HAP-1 (cell line): ENCODE measurements around the gene STUM.
"Not testable (repeated sequence)": the region's sequence is repeated elsewhere in the genome, so short reads cannot be mapped to it uniquely, and the experiment has no call there.

Experiments used
- DNase-seq, 2 experiments: peaks; one replicate each; pipeline ENCODE4 v3.0.0-alpha.2; 2016 to 2020; ENCODE audit warnings: low spot score in 2 of 2
- H3K27me3 ChIP-seq: fragments of 250-450 bp; sonication (Bioruptor Pico); 2 replicates; pipeline ENCODE4 v1.5.1; 2020; ENCODE audit warnings: low read depth, mild to moderate bottlenecking, moderate library complexity
- H3K36me3 ChIP-seq: fragments of 250-450 bp; sonication (Bioruptor Pico); replicated peaks from 2 replicates; pipeline ENCODE4 v1.5.1; 2020; ENCODE audit warnings: mild to moderate bottlenecking
- H3K4me1 ChIP-seq: fragments of 250-450 bp; sonication (Bioruptor Pico); 2 replicates; pipeline ENCODE4 v1.5.1; 2020; ENCODE audit warnings: mild to moderate bottlenecking
- H3K4me3 ChIP-seq: fragments of 250-450 bp; sonication (Bioruptor Pico); 2 replicates; pipeline ENCODE4 v1.5.1; 2020; ENCODE audit warnings: mild to moderate bottlenecking, moderate library complexity
- H3K9me3 ChIP-seq: fragments of 250-450 bp; sonication (Bioruptor Pico); 2 replicates; pipeline ENCODE4 v1.5.1; 2020; ENCODE audit warnings: mild to moderate bottlenecking, moderate library complexity
- in situ Hi-C: fragments of 300-500 bp; cut with MboI; formaldehyde crosslinking; loops from 3 replicates; pipeline ENCODE4 v1.14.3; 2020; ENCODE audit warnings: low sequenced_read_pairs, inconsistent platforms, mixed read lengths

The STUM gene

DNA sequence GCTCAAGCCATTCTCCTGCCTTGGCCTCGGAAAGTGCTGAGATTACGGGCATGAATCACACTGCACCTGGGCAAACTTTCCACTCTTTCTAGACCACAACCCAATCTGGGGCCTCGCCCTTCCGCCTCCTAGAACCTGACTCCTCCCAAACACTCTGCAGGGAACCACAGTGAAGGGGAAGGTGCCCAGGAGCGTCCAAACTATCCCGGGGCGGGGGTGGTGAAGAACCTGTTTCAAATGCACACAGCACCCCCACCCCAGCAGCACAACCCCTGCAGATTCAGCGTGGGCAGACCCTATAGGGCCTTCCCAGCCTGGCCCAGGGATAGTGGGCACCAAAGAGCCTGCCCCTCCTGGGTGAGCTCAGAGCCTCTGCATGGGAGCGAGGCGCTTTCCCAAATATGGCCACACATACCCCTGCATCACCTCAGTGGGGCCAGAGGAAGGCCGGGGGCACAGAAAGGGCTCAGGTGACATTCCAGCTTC lies 86.9 kb downstream of the STUM start:
- Histone ChIP-seq H3K4me1 (no peaks in the 10 kb centered on the region), H3K4me3 (no peak overlapping the region), H3K9me3 (no peaks in the 10 kb centered on the region), H3K36me3 (no peaks in the 10 kb centered on the region), H3K27me3 (no peaks in the 10 kb centered on the region)
- DNase-seq, result no peak
- in situ Hi-C loops, result loop anchor here (5.0 to 10.0 kb wide), 2 partner anchors 192 to 799 kb away; no protein-coding TSS in a partner anchor

DNA sequence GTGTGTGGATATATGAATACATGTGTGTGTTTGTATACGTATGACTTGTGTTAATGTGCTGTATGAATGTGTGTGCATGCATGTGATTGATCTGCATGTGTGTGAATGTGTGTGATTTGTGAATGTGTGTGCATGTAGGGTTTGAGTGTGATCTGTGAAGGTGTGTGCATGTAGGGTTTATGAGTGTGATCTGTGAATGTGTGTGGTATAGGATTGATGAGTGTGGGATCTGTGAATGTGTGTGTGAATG lies 88.2 kb downstream of the STUM start:
- no peaks in the 10 kb centered on the region for H3K27me3 ChIP-seq
- in situ Hi-C loops, result loop anchor here (5.0 to 10.0 kb wide), 2 partner anchors 191 to 798 kb away; no protein-coding TSS in a partner anchor
- no peaks in the 10 kb centered on the region for H3K4me1 ChIP-seq
- no peak overlapping the region for H3K4me3 ChIP-seq
- no peak for DNase-seq
- H3K9me3 ChIP-seq, result no peaks in the 10 kb centered on the region
- no peaks in the 10 kb centered on the region for H3K36me3 ChIP-seq

DNA sequence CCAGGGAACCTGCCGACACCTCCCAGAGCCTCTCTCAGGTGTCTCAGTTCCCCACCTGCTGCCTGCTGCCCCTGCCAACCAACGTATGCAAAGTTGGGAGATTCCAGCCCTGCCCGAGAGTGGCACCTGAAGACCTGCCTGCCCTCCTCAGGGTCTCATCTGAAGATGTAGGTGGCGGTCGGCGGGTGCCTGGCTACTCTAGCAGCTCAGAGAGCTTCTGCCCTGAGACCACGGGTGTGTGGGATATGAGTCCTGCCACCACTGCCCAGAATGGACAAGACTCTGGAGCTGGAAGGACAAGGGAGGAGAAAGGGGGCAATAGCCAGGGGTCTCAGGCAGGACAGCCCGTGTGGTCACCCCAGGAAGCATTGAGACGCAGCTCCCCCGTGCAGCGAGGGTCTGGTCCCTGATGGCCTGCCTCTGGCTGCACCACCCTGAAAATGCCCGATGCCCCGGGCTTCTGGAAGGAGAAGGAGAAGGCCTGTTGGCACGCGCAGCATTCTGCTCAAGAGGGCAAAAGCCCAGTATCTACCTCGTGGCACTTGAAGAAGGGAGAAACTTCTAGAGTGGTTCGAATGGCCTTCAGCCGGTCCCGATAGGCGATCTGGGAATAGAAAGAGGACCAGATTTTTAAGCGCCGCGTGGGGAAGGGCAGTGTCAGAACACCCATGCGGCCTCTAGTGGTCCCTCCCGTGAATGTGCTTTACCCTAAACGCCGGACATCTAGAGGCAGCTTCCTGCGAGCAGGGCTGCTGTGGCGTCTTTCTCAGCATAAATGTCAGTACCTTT lies 88.8 kb downstream of the STUM start:
- DNase-seq, result no peak
- Histone ChIP-seq H3K36me3 (no peaks in the 10 kb centered on the region), H3K4me3 (no peak overlapping the region), H3K9me3 (no peaks in the 10 kb centered on the region), H3K27me3 (no peaks in the 10 kb centered on the region), H3K4me1 (no peaks in the 10 kb centered on the region)
- in situ Hi-C loops, result loop anchor here (5.0 to 10.0 kb wide), 2 partner anchors 190 to 797 kb away; no protein-coding TSS in a partner anchor

DNA sequence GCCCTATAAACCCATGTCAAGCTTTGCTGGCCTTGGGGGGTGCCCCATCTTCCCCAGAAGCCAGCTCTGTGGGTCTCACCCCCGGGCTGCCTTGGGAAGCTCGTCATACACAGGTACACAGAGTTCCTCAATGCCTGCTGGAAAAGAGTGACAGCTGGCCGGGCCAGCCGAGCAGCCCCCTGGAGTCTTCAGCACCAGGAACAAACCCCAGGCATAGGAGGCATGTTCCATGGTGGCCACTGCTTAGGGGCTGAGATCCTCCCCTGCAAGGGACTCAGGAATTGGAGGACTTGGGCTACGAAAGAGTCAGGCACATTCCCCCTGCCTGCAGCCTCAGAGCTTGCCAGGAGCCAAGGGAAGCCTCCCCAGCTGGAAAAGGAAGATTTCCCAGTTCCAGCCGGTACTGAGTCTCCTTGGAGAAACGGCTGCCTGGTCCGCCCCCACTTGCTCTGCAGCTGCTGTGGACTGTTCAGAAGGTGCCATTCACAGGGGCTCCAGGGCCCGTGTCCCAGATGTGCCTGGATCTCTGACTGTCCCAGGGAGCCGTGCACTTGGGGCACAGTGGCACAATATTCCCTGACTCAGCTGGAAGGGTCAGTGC lies 89.5 kb downstream of the STUM start:
- H3K4me3 ChIP-seq, result no peak overlapping the region
- in situ Hi-C loops, result loop anchor here (5.0 to 10.0 kb wide), 2 partner anchors 189 to 797 kb away; no protein-coding TSS in a partner anchor
- no peaks in the 10 kb centered on the region for H3K27me3 ChIP-seq
- DNase-seq, result no peak
- H3K36me3 ChIP-seq, result no peaks in the 10 kb centered on the region
- H3K4me1 ChIP-seq, result no peaks in the 10 kb centered on the region
- no peaks in the 10 kb centered on the region for H3K9me3 ChIP-seq

DNA sequence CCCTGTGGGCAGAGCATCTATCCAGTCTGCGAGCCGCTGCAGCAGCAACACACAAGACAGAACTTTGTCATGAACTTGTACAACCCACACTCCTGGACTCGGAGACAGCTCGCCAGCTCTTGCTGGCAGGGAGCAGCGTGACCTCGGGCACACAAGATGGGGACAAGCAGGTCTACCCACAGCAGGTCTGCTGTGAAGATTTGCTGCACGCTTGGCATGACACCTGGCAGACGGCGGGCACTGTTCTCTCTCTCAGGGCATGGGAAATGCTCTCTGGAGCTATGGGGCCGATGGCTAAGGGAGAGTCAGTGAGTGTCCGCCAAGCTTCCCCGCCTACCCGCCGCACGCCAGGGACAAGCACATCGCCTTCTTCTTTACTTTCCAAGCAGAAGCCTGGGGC lies 90.0 kb downstream of the STUM start:
- H3K36me3 ChIP-seq, result no peaks in the 10 kb centered on the region
- in situ Hi-C loops, result loop anchor here (5.0 to 10.0 kb wide), 2 partner anchors 189 to 796 kb away; no protein-coding TSS in a partner anchor
- no peaks in the 10 kb centered on the region for H3K4me1 ChIP-seq

DNA sequence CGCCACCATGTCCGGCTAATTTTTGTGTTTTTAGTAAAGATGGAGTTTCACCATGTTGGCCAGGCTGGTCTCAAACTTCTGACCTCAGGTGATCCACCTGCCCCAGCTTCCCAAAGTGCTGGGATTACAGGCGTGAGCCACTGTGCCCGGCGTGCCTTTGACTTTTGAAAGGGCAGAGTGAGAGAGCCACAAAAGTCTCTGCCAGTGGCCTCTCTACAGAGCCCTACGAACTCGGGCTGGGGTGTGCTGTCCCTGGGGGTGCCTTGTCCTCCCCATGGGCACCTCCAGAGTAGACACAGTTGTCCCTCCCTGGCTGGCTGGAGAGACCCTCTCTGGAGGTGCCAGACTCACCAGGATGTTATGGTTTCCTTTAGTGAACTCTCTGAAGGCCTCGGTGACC lies 90.6 kb downstream of the STUM start:
- H3K36me3 ChIP-seq, result not testable (repeated sequence)
- in situ Hi-C loops, result loop anchor here (5.0 to 10.0 kb wide), 2 partner anchors 188 to 796 kb away; no protein-coding TSS in a partner anchor

More for the DNA sequence above, 90.0 kb downstream of the STUM start:
- H3K9me3 ChIP-seq, result no peaks in the 10 kb centered on the region
- no peak overlapping the region for H3K4me3 ChIP-seq
- DNase-seq, result no peak
- no peaks in the 10 kb centered on the region for H3K27me3 ChIP-seq

DNA sequence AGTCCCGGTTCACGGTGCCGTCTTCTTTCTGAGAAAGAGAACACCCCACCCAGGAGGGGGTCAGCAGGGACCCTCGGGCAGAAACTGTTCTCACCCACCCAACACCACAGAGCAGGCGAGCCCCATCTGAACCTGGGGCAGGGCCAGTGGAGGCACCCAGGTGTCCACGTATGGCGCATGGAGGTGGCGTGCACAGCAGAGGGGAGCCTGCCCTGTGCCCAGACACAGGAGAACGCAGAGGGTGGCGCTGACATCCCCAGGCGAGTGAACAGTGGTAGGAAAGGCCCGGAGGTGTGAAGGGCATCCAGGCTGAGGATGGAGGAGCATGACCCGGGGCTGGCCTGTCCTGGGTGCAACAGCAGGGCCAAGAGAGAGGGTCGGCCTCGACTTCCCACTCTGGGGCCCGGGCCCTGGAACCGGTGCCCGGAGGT lies 91.1 kb downstream of the STUM start:
- H3K4me3 ChIP-seq, result no peak overlapping the region
- no peak for DNase-seq
- H3K27me3 ChIP-seq, result no peaks in the 10 kb centered on the region
- in situ Hi-C loops, result loop anchor here (5.0 to 10.0 kb wide), 2 partner anchors 188 to 795 kb away; no protein-coding TSS in a partner anchor
- H3K36me3 ChIP-seq, result no peaks in the 10 kb centered on the region
- no peaks in the 10 kb centered on the region for H3K4me1 ChIP-seq
- H3K9me3 ChIP-seq, result no peaks in the 10 kb centered on the region

More for the DNA sequence above, 90.6 kb downstream of the STUM start:
- H3K4me1 ChIP-seq, H3K27me3 ChIP-seq, H3K9me3 ChIP-seq, DNase-seq, H3K4me3 ChIP-seq: not testable (repeated sequence)

DNA sequence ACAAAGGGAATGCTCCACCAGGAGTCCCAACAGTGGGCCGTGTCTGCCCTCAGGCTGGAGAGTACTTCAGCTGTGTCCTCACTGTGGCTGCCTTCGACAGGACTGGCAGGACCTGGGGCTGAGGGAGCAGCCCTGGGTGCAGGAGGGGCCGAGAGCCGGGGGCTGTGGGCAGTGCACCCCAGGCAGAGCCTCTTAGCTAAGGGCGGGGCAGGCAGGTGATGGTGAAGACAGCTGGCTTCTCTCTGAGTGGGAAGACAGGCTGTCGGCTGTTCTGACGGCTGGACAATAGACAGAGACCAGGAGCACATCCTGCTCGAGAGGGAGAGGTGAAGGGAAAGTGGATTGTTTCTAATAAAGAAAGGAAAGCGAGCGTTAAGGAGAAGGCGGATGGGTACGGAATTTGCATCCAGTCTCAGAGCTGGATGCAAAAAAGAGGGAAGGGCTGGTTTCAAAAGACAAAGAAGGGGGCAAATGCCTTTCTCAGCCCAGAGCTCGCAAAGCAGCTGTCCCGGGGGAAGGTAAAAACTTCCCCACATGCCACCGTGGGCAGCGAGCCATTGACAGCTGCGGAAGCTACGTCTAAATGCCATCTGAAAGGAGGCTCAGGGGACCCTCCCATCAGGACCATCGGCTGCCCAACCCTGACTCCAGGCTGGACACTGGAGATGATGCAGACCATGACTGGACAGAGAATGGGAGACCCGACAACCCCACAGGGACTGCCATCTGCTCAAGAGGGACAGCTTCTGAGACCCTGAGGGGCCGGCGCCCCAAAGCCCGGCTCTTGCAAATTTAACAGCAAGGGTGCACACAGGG lies 92.0 kb downstream of the STUM start:
- in situ Hi-C loops, result no loop called here
- Histone ChIP-seq H3K36me3 (no peaks in the 10 kb centered on the region; the same call in 1 of the 2 replicates), H3K27me3 (no peaks in the 10 kb centered on the region), H3K4me3 (no peak overlapping the region), H3K4me1 (no peaks in the 10 kb centered on the region), H3K9me3 (no peaks in the 10 kb centered on the region)
- DNase-seq, result no peak

DNA sequence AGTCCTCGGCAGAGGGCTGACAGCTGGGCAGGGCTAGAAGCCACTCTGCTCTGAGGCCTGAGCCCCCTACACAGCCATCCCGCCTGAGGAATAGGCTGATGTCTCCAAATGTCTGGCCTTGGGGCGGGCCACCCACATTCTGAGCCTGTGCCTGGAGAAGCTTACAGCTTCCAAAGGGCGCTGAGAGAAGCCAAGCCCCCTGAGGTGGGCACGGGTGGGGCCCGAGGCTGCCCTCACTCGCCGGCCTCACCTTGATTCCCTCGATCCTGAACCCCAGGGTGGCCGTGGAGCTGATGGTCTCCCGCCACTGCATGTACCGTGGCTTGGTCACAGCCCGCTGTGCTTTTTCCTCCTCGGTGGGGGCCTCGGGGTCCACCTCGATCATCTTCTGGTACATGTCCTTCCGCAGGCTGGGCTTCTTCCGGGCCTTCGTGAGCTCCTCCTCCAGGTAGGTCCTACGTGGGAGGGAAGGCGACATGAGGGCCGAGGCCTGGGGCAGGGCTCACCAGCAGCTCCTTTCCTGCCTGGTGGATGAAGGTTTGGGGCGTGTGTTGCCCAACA lies 93.2 kb downstream of the STUM start:
- Histone ChIP-seq H3K27me3 (no peaks in the 10 kb centered on the region), H3K36me3 (no peaks in the 10 kb centered on the region; the same call in 1 of the 2 replicates), H3K9me3 (no peaks in the 10 kb centered on the region), H3K4me3 (no peak overlapping the region), H3K4me1 (no peaks in the 10 kb centered on the region)
- in situ Hi-C loops, result no loop called here
- no peak for DNase-seq

DNA sequence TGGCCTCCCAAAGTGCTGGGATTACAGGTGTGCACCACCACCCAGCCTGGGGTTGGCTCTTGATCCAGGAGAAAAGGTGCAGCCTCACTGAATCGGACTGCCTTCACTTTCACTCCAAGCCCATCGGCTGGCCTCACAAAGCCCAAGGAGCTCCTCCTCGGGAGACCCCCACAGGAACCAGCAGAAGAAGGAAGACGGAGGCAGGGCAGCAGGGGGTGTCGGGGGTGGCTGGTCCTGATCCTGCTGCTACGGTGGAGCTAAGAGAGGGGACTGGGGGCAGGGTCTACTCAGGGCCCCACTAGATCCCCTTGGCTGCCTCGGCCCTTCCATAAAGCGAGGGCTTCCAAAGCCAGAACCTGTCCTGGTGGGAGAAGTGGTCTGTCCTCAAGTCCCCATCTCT lies 93.9 kb downstream of the STUM start:
- Histone ChIP-seq H3K36me3 (no peaks in the 10 kb centered on the region; the same call in 1 of the 2 replicates), H3K27me3 (no peaks in the 10 kb centered on the region), H3K9me3 (no peaks in the 10 kb centered on the region), H3K4me1 (no peaks in the 10 kb centered on the region), H3K4me3 (no peak overlapping the region)
- no peak for DNase-seq
- in situ Hi-C loops, result no loop called here

DNA sequence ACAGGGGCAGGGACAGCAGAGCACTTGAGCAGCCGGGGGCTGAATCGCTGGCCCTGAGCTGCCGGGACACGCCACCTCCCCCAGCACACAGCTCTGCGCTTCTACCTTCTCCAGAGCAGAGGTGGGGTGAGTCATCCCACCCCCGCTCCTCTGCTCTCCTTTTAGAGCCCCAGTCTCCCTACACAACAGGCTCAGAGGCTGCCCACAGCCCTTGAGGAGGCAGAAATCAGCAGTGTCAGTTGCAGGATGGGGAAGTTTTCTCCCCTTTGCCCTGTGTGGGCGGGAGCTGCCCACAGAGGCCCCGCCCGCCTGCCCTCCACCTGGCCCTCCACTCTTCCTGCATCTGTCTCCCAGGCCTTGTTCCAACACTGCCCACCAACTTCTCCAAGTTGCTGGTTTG lies 94.6 kb downstream of the STUM start:
- H3K36me3 ChIP-seq, result no peaks in the 10 kb centered on the region; the same call in 1 of the 2 replicates
- no peaks in the 10 kb centered on the region for H3K4me1 ChIP-seq
- in situ Hi-C loops, result no loop called here

DNA sequence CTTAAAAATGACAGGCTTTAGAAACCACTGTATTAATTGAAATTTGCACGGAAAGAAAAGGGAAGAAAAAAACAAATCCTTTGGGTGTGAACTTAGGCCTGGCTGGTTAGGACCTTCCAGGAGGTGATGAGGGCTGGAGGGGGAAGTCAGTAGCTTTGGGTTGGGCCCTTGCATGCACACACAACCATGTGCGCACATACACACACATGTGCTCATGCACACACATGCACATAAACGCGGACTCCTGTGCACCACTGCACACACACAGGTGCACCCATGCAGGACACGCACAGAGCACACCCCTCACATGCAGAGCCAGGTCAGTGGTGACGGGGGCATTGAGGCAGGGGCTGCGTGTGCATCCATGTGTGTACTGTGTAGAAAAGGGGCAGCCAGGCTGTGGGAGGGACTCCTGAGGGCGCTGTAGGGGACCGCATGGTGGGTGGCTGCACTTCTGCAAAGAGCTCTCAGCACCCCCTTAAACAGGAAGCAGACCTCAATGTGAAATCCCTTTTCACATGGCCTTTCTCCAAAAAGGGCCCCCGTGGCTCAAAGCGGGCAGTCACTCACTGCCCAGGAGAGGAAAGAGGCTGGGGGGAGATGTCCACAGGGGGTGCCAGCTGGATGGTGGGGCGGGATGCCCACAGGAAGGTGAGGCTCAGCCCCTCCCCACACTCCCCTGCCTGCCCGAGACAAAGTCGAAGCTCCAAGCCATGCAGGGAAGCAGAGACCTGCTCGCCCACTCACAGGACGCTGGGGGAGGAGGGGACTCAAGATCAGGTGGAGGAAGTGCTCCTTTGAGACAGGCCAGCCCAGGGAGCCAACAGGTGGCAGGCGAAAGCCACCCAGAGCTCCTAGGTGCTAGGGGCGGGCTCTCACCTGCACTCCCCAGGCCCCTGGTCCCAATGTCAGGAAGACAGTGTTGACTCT lies 95.3 kb downstream of the STUM start:
- no peaks in the 10 kb centered on the region for H3K9me3 ChIP-seq
- H3K36me3 ChIP-seq, result no peaks in the 10 kb centered on the region; the same call in 1 of the 2 replicates
- no peak overlapping the region for H3K4me3 ChIP-seq
- no peaks in the 10 kb centered on the region for H3K4me1 ChIP-seq
- H3K27me3 ChIP-seq, result no peaks in the 10 kb centered on the region
- DNase-seq, result no peak
- in situ Hi-C loops, result no loop called here

More for the DNA sequence above, 94.6 kb downstream of the STUM start:
- Histone ChIP-seq H3K9me3 (no peaks in the 10 kb centered on the region), H3K4me3 (no peak overlapping the region), H3K27me3 (no peaks in the 10 kb centered on the region)
- no peak for DNase-seq
